ENCODE results near the gene PFKFB3. TPM values are rescaled to one million over a fixed set of nuclear protein-coding genes. Genes with fewer than 3 reads are reported as not detected.

The PFKFB3 gene
- polyA plus RNA-seq, 3 donors: 12.2 to 101 (median 15.8) TPM

- intact Hi-C loops (cut with micrococcal nuclease): no loop called here
These were observed 3.5 kb upstream of the PFKFB3 start for GRCh38 chr10:6199131-6199733.

GRCh38 chr10:6200440-6200733, 2.3 kb upstream of the PFKFB3 start:
- H3K4me3 Mint-ChIP-seq: peak overlapping the region; percentile 87 to 93
- Histone ChIP-seq H3K79me2 (ENCODE audit: insufficient read depth, low read length) (peaks cover 41% of the 10 kb centered on the region), H3K4me1 (ENCODE audit: control insufficient read depth in 1 of 2, insufficient read depth in 2 of 2, low read length in 2 of 2) (peaks cover 68 to 83% of the 10 kb centered on the region in 2 donors), H3K36me3 (replicated peaks in 1 of 2; ENCODE audit: control insufficient read depth in 1 of 2, insufficient read depth in 2 of 2, low read length in 2 of 2) (no peaks in the 10 kb centered on the region), H4K20me1 (ENCODE audit: insufficient read depth, low read length) (peaks cover 24% of the 10 kb centered on the region), H3K4me3 (replicated peaks in 1 of 3; ENCODE audit: low read depth in 2 of 3, low read length in 3 of 3) (peak overlapping the region; percentile 20 to 97 (median 57)), H3K27ac (ENCODE audit: low read depth in 1 of 2, low read length in 2 of 2) (peak overlapping the region in 1 of 2 donors; percentile 56), H3K9ac (ENCODE audit: insufficient read depth, low read length, poor library complexity, severe bottlenecking) (no peak overlapping the region), H3K27me3 (ENCODE audit: control insufficient read depth in 2 of 2, insufficient read depth in 2 of 2, low read length in 2 of 2) (peaks cover 0 to 9% of the 10 kb centered on the region in 2 donors), H2AFZ (ENCODE audit: insufficient read depth, low read depth, low read length, poor library complexity, severe bottlenecking) (no peak overlapping the region), H3K4me2 (replicated peaks; ENCODE audit: extremely low read depth, low read length, poor library complexity, severe bottlenecking) (peak overlapping the region; percentile 98), H3K9me3 (replicated peaks in 1 of 2; ENCODE audit: control insufficient read depth in 1 of 2, insufficient read depth in 1 of 2, low read length in 2 of 2) (no peaks in the 10 kb centered on the region)
- peaks cover 0 to 3% (median 0%) of the 10 kb centered on the region in 7 donors for H3K9me3 Mint-ChIP-seq
- H3K4me1 Mint-ChIP-seq: peaks cover 69% of the 10 kb centered on the region
- TF ChIP-seq CTCF (IDR thresholded peaks at IDR 0.05): no peak
- no peak for DNase-seq
- H3K27me3 Mint-ChIP-seq (ENCODE audit: low read depth in 3 of 3): peaks cover 8 to 29% (median 25%) of the 10 kb centered on the region in 3 donors
- H3K27ac Mint-ChIP-seq: peak overlapping the region in 5 of 7 donors; percentile 42 to 79 (median 74)
- intact Hi-C loops (cut with micrococcal nuclease): loop anchor here (5.0 to 10.0 kb wide), 6 partner anchors 33 to 202 kb away; no protein-coding TSS in a partner anchor
- WGBS (ENCODE audit: insufficient coverage): no CpG with 5 or more reads among the region's 6 CpGs
- H3K36me3 Mint-ChIP-seq: peaks cover 14 to 22% of the 10 kb centered on the region in 2 donors

More at GRCh38 chr10:6199131-6199733, 3.5 kb upstream of the PFKFB3 start:
- H3K27ac ChIP-seq (ENCODE audit: low read depth in 1 of 2, low read length in 2 of 2): no peak overlapping the region
- H3K79me2 ChIP-seq (ENCODE audit: insufficient read depth, low read length): peaks cover 37% of the 10 kb centered on the region
- DNase-seq: no peak
- peaks cover 71 to 83% of the 10 kb centered on the region in 2 donors for H3K4me1 ChIP-seq (ENCODE audit: control insufficient read depth in 1 of 2, insufficient read depth in 2 of 2, low read length in 2 of 2)
- Mint-ChIP-seq H3K27ac (peak overlapping the region in 2 of 7 donors; percentile 22 to 38), H3K4me1 (peaks cover 71% of the 10 kb centered on the region), H3K36me3 (peaks cover 6 to 13% of the 10 kb centered on the region in 2 donors), H3K4me3 (peak overlapping the region in 1 of 2 donors; percentile 47), H3K9me3 (peaks cover 0 to 2% (median 0%) of the 10 kb centered on the region in 7 donors), H3K27me3 (ENCODE audit: low read depth in 3 of 3) (peaks cover 3 to 21% (median 19%) of the 10 kb centered on the region in 3 donors)
- TF ChIP-seq CTCF (IDR thresholded peaks at IDR 0.05): no peak
- no peak overlapping the region for H2AFZ ChIP-seq (ENCODE audit: insufficient read depth, low read depth, low read length, poor library complexity, severe bottlenecking)
- H3K9ac ChIP-seq (ENCODE audit: insufficient read depth, low read length, poor library complexity, severe bottlenecking): no peak overlapping the region
- H3K4me3 ChIP-seq (replicated peaks in 1 of 3; ENCODE audit: low read depth in 2 of 3, low read length in 3 of 3): no peak overlapping the region
- peaks cover 13% of the 10 kb centered on the region for H4K20me1 ChIP-seq (ENCODE audit: insufficient read depth, low read length)
- 100% methylated on average over 2 of the region's 6 CpGs for WGBS (ENCODE audit: insufficient coverage)
- no peaks in the 10 kb centered on the region for H3K36me3 ChIP-seq (replicated peaks in 1 of 2; ENCODE audit: control insufficient read depth in 1 of 2, insufficient read depth in 2 of 2, low read length in 2 of 2)
- no peaks in the 10 kb centered on the region for H3K9me3 ChIP-seq (replicated peaks in 1 of 2; ENCODE audit: control insufficient read depth in 1 of 2, insufficient read depth in 1 of 2, low read length in 2 of 2)
- H3K27me3 ChIP-seq (ENCODE audit: control insufficient read depth in 2 of 2, insufficient read depth in 2 of 2, low read length in 2 of 2): peaks cover 0 to 3% of the 10 kb centered on the region in 2 donors
- H3K4me2 ChIP-seq (replicated peaks; ENCODE audit: extremely low read depth, low read length, poor library complexity, severe bottlenecking): no peak overlapping the region
